ENCODE results near the gene FBLN5.

FBLN5 gene

DNA sequence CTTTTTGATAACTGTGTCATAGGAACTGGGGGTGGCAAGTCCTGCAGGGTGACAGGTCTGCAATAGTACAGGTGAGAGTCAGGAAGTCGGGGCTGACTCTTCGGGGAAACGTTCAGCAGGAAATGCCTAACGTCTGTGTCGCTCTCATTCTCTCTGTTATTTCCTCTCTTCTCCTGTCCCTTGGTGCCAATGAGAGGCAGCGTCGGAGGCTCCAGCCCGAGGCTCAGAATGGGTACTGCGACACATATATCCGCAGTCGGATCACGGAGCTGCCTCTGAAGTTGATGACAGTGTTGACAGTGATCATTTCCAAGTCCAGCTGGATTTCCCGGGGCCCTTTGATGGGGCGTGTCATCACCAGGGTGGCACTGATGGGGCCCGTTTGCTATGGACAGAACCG, 77.5 kb downstream of the FBLN5 start:
- ChIA-PET POLR2A (no interaction called here), CTCF (no interaction called here)
- TF ChIP-seq TARDBP (IDR thresholded peaks at IDR 0.05): no peak
- no peak for TF ChIP-seq CTBP1 (IDR thresholded peaks at IDR 0.05; ENCODE audit: borderline replicate concordance)
- TF ChIP-seq ELF4 (IDR thresholded peaks at IDR 0.05): no peak
- TF ChIP-seq FOXA1 (IDR thresholded peaks at IDR 0.05): no peak
- TF ChIP-seq BHLHE40 (IDR thresholded peaks at IDR 0.05; ENCODE audit: borderline replicate concordance): no peak
- TF ChIP-seq ZNF384 (IDR thresholded peaks at IDR 0.05): no peak
- no peak for TF ChIP-seq LEF1 (IDR thresholded peaks at IDR 0.05; ENCODE audit: borderline replicate concordance)
- no peak for TF ChIP-seq NFRKB (IDR thresholded peaks at IDR 0.05)
- no peak for TF ChIP-seq FOXK2 (IDR thresholded peaks at IDR 0.05)
- TF ChIP-seq L3MBTL2 (conservative IDR thresholded peaks at IDR 0.05): no peak
- DNase-seq (ENCODE audit: extremely low spot score): no peak

DNA sequence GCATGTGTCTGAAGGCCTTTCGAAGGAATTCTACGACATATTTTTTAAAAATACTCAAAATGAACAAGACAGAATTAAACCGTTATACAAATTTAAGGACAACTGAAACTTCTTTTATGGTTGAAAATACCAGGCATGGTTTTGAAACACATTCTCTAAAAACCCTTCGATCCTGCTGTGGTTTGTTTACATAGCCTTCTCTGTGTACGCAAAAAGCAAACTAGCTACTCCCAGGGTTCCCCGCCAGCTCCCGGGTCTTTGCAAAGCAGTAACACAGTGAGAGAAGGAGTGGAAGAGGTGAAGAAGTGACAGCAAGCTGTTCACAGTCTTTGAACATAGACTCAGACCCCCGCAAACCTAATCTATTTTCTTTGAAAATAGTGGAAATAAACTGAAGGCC, 77.9 kb downstream of the FBLN5 start:
- no peak for DNase-seq (ENCODE audit: extremely low spot score)
- ChIA-PET CTCF (no interaction called here), POLR2A (no interaction called here)
- TF ChIP-seq FOXM1 (IDR thresholded peaks at IDR 0.05; ENCODE audit: borderline replicate concordance) (no peak), ELF4 (IDR thresholded peaks at IDR 0.05) (no peak), PKNOX1 (IDR thresholded peaks at IDR 0.05) (no peak), NFRKB (IDR thresholded peaks at IDR 0.05) (no peak), FOXK2 (IDR thresholded peaks at IDR 0.05) (no peak), L3MBTL2 (conservative IDR thresholded peaks at IDR 0.05) (no peak), CTBP1 (IDR thresholded peaks at IDR 0.05; ENCODE audit: borderline replicate concordance) (no peak), SUZ12 (IDR thresholded peaks at IDR 0.05) (no peak), SP1 (IDR thresholded peaks at IDR 0.05) (no peak), ZNF384 (IDR thresholded peaks at IDR 0.05) (no peak), BHLHE40 (IDR thresholded peaks at IDR 0.05; ENCODE audit: borderline replicate concordance) (no peak), ARNT (IDR thresholded peaks at IDR 0.05) (no peak)

DNA sequence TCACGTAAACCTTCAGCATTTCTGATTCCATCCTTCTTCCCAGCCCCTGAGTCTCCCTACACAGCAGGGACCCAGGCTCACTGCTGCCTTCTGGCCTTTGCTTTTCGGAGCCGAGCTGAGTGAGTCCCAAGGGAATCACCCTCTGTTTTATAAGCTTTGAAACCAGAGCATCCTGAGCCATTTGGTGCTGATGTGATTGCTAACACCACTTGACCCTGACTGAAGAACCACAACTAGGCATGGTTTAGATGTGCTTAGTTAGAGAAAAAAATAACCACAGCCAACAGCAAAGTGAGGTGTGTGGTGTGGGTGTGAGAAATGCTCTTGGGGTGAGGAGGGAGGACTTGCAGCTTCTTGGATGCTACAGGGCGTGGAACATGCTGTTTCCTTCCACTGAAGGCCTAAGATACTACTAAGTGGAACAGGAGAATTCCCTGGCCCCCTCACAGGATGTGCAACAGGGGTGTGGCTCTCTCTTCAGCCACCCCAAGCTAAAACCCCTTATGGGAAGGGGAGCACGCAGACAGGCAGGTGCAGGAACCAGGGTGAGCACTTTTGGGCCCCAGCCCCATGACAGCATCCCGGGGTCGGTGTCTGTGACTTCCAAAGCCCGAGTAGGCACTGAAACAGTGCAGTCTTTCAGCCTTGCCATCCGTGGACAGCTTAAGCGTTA, 80.0 kb downstream of the FBLN5 start, which contains the start of gene TC2N:
TC2N (minus strand) TSS at position 221 of the 673 bp plus-strand sequence. CDS start 53,767 bp downstream, outside the sequence.
- DNase-seq (ENCODE audit: extremely low spot score): no peak

DNA sequence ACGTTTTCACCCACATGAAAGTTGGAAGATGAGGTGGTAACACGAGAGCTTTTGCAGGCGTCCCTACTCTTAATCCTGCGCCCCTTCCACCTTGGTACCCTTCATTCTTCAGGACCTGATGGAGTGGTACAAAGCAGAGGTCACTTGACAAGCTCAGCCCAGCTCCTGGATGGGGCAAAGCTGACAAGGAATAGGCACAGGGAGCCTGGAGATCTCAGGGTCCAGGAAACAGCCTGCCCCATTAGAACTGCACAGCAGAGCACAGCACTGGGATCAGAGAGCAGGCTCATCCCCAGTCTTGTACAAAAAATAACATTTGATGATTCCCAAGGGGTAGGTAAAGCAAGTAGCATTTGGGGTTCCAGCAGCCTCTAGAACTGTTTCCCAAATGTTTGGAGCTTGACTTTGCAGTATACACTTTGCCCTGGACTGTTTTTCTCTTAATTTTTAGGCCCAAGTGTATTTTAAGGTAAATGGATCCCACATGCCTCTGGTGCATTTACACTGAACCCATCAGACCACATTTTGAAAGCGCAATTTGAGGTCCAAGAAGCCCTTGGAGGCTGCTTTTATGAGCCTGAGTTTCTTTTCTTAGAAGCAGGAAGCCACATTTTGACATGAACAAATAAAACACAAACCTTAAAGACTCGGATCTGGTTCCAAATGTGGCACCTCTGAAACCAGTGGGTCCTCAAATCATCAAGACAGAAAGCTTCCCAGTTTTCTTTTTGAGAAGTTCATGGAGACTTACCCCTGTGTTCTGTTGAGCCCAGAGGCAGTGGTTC, 80.8 kb downstream of the FBLN5 start:
- POLR2A ChIA-PET: no interaction called here
- DNase-seq (ENCODE audit: extremely low spot score): no peak
- TF ChIP-seq HDGF (IDR thresholded peaks at IDR 0.05; ENCODE audit: borderline replicate concordance) (no peak), PKNOX1 (IDR thresholded peaks at IDR 0.05) (no peak), SUZ12 (IDR thresholded peaks at IDR 0.05) (no peak), SP1 (IDR thresholded peaks at IDR 0.05) (no peak), FOXM1 (IDR thresholded peaks at IDR 0.05; ENCODE audit: borderline replicate concordance) (no peak), ZNF384 (IDR thresholded peaks at IDR 0.05) (no peak), FOXA1 (IDR thresholded peaks at IDR 0.05) (no peak), ELF4 (IDR thresholded peaks at IDR 0.05) (no peak), NFRKB (IDR thresholded peaks at IDR 0.05) (no peak), ARNT (IDR thresholded peaks at IDR 0.05) (no peak)
- CTCF ChIA-PET: interaction anchor here (1.2 kb wide), 1 partner anchor 8 kb away, joined by 4 read pairs; no protein-coding TSS in a partner anchor

More for the DNA sequence above, 80.0 kb downstream of the FBLN5 start, which contains the start of gene TC2N:
- CTCF ChIA-PET: interaction anchor here (1.2 kb wide), 1 partner anchor 9 kb away, joined by 4 read pairs; no protein-coding TSS in a partner anchor
- POLR2A ChIA-PET: no interaction called here
- TF ChIP-seq BHLHE40 (IDR thresholded peaks at IDR 0.05; ENCODE audit: borderline replicate concordance): no peak
- no peak for TF ChIP-seq SP1 (IDR thresholded peaks at IDR 0.05)
- TF ChIP-seq SUZ12 (IDR thresholded peaks at IDR 0.05): no peak
- TF ChIP-seq ELF4 (IDR thresholded peaks at IDR 0.05): no peak
- TF ChIP-seq FOXM1 (IDR thresholded peaks at IDR 0.05; ENCODE audit: borderline replicate concordance): no peak
- TF ChIP-seq PKNOX1 (IDR thresholded peaks at IDR 0.05): no peak
- TF ChIP-seq FOXA1 (IDR thresholded peaks at IDR 0.05): no peak
- TF ChIP-seq ARNT (IDR thresholded peaks at IDR 0.05): no peak
- no peak for TF ChIP-seq NFRKB (IDR thresholded peaks at IDR 0.05)
- TF ChIP-seq HDGF (IDR thresholded peaks at IDR 0.05; ENCODE audit: borderline replicate concordance): no peak

GRCh38 chr14:91866061-91866460, 81.4 kb downstream of the FBLN5 start:
- POLR2A ChIA-PET: no interaction called here
- DNase-seq (ENCODE audit: extremely low spot score): no peak
- TF ChIP-seq TARDBP (IDR thresholded peaks at IDR 0.05) (no peak), ELF4 (IDR thresholded peaks at IDR 0.05) (no peak), LEF1 (IDR thresholded peaks at IDR 0.05; ENCODE audit: borderline replicate concordance) (no peak), FOXM1 (IDR thresholded peaks at IDR 0.05; ENCODE audit: borderline replicate concordance) (no peak), L3MBTL2 (conservative IDR thresholded peaks at IDR 0.05) (no peak), ARNT (IDR thresholded peaks at IDR 0.05) (no peak), SP1 (IDR thresholded peaks at IDR 0.05) (no peak), FOXA1 (IDR thresholded peaks at IDR 0.05) (no peak), CTBP1 (IDR thresholded peaks at IDR 0.05; ENCODE audit: borderline replicate concordance) (no peak), ZNF384 (IDR thresholded peaks at IDR 0.05) (no peak), HDGF (IDR thresholded peaks at IDR 0.05; ENCODE audit: borderline replicate concordance) (no peak), FOXK2 (IDR thresholded peaks at IDR 0.05) (no peak), PKNOX1 (IDR thresholded peaks at IDR 0.05) (no peak), SUZ12 (IDR thresholded peaks at IDR 0.05) (no peak)
- CTCF ChIA-PET: no interaction called here
